ENCODE measurements around the gene ITPR1.
A peak's percentile ranks its signal among the peaks of the same experiment; 100 is the strongest.
"Not testable (repeated sequence)": the region's sequence is repeated elsewhere in the genome, so short reads cannot be mapped to it uniquely, and the experiment has no call there.

ITPR1 gene

GRCh38 chr3:4493014-4493940, at the start of gene ITPR1:
Gene ITPR1, plus strand, starts transcription at chr3:4493348. Its CDS starts 23,144 bp downstream, at chr3:4516492.
- intact Hi-C loops (cut with DNase I): loop anchor here (2.0 to 10.0 kb wide), 3 partner anchors 26 to 142 kb away; partner anchors contain the start of gene SUMF1
- peak; percentile 91 to 100 (median 98) for DNase-seq

GRCh38 chr3:4447295-4447999, 45.7 kb upstream of the ITPR1 start:
- intact Hi-C loops (cut with DNase I): no loop called here
- DNase-seq: no peak

- intact Hi-C loops (cut with DNase I): no loop called here
- no peak for DNase-seq
Observed at GRCh38 chr3:4448187-4448586, 45.0 kb upstream of the ITPR1 start.

- intact Hi-C loops (cut with DNase I): no loop called here
- no peak for DNase-seq
Observed at GRCh38 chr3:4449043-4449805, 43.9 kb upstream of the ITPR1 start.

GRCh38 chr3:4454142-4454541, 39.0 kb upstream of the ITPR1 start:
- DNase-seq: no peak
- intact Hi-C loops (cut with DNase I): no loop called here

GRCh38 chr3:4456780-4457179, 36.4 kb upstream of the ITPR1 start:
- DNase-seq; intact Hi-C loops (cut with DNase I): not testable (repeated sequence)

- intact Hi-C loops (cut with DNase I): no loop called here
- no peak for DNase-seq
Observed at GRCh38 chr3:4458961-4459360, 34.2 kb upstream of the ITPR1 start.

- DNase-seq: no peak
- intact Hi-C loops (cut with DNase I): no loop called here
Observed at GRCh38 chr3:4460334-4460733, 32.8 kb upstream of the ITPR1 start.

GRCh38 chr3:4461468-4462090, 31.6 kb upstream of the ITPR1 start:
- no peak for DNase-seq
- intact Hi-C loops (cut with DNase I): no loop called here

- no peak for DNase-seq
- intact Hi-C loops (cut with DNase I): no loop called here
Observed at GRCh38 chr3:4462369-4463040, 30.6 kb upstream of the ITPR1 start.

- DNase-seq: no peak
- intact Hi-C loops (cut with DNase I): no loop called here
Observed at GRCh38 chr3:4464576-4464975, 28.6 kb upstream of the ITPR1 start.

GRCh38 chr3:4466741-4467521, 26.2 kb upstream of the ITPR1 start, which contains the start of gene SUMF1:
Gene SUMF1, minus strand, starts transcription at chr3:4467269. Its CDS starts 24 bp downstream, at chr3:4467245.
- peak; percentile 81 to 97 (median 88) for DNase-seq
- intact Hi-C loops (cut with DNase I): loop anchor here (2.0 kb wide), 1 partner anchor 26 kb away; the partner anchor contains the start of gene ITPR1

GRCh38 chr3:4467522-4467867, 25.7 kb upstream of the ITPR1 start:
- intact Hi-C loops (cut with DNase I): loop anchor here (2.0 kb wide), 1 partner anchor 25 kb away; the partner anchor contains the start of gene ITPR1
- DNase-seq: peak in 2 of 10 donors; percentile 64 to 69

GRCh38 chr3:4471907-4472306, 21.2 kb upstream of the ITPR1 start:
- no peak for DNase-seq
- intact Hi-C loops (cut with DNase I): no loop called here

- intact Hi-C loops (cut with DNase I): no loop called here
Observed at GRCh38 chr3:4472312-4472711, 20.8 kb upstream of the ITPR1 start.

GRCh38 chr3:4472766-4473165, 20.4 kb upstream of the ITPR1 start:
- no peak for DNase-seq
- intact Hi-C loops (cut with DNase I): no loop called here

More at GRCh38 chr3:4472312-4472711, 20.8 kb upstream of the ITPR1 start:
- DNase-seq: no peak

GRCh38 chr3:4474683-4475490, 18.3 kb upstream of the ITPR1 start:
- no peak for DNase-seq
- intact Hi-C loops (cut with DNase I): no loop called here

GRCh38 chr3:4475804-4476203, 17.3 kb upstream of the ITPR1 start:
- intact Hi-C loops (cut with DNase I): no loop called here
- no peak for DNase-seq

All from posterior cingulate gyrus (tissue), 11 donors.